NCI-H774 (cell line): ENCODE results near the gene NLGN1.

Experiments
- DNase-seq: peaks from one replicate; lab custom pipeline; 2025; lab: John Stamatoyannopoulos, UW

The NLGN1 gene

GRCh38 chr3:173719585-173719984 is 322.0 kb downstream of the NLGN1 start:
- DNase-seq, result no peak

- no peak for DNase-seq
These were observed 328.0 kb downstream of the NLGN1 start for GRCh38 chr3:173725507-173725906.

- no peak for DNase-seq
These were observed 332.8 kb downstream of the NLGN1 start for GRCh38 chr3:173730391-173730790.

- DNase-seq, result no peak
These were observed 334.7 kb downstream of the NLGN1 start for GRCh38 chr3:173732237-173732636.

- DNase-seq, result no peak
These were observed 335.6 kb downstream of the NLGN1 start for GRCh38 chr3:173733029-173733652.

GRCh38 chr3:173734473-173734872 is 336.9 kb downstream of the NLGN1 start:
- no peak for DNase-seq

GRCh38 chr3:173734895-173735294 is 337.4 kb downstream of the NLGN1 start:
- no peak for DNase-seq

GRCh38 chr3:173735841-173736240 is 338.3 kb downstream of the NLGN1 start:
- DNase-seq, result no peak

- DNase-seq, result no peak
These were observed 339.7 kb downstream of the NLGN1 start for GRCh38 chr3:173737167-173737808.

- no peak for DNase-seq
These were observed 342.2 kb downstream of the NLGN1 start for GRCh38 chr3:173739726-173740125.

GRCh38 chr3:173742491-173742890 is 344.9 kb downstream of the NLGN1 start:
- peak; percentile 11 for DNase-seq

- DNase-seq, result no peak
These were observed 345.6 kb downstream of the NLGN1 start for GRCh38 chr3:173743111-173743510.

- no peak for DNase-seq
These were observed 346.0 kb downstream of the NLGN1 start for GRCh38 chr3:173743516-173743915.

GRCh38 chr3:173744479-173744878 is 346.9 kb downstream of the NLGN1 start:
- no peak for DNase-seq

- DNase-seq, result no peak
These were observed 347.4 kb downstream of the NLGN1 start for GRCh38 chr3:173744895-173745294.

GRCh38 chr3:173745952-173746682 is 348.6 kb downstream of the NLGN1 start:
- DNase-seq, result no peak

GRCh38 chr3:173747427-173747826 is 349.9 kb downstream of the NLGN1 start:
- no peak for DNase-seq

- no peak for DNase-seq
These were observed 350.6 kb downstream of the NLGN1 start for GRCh38 chr3:173748105-173748504.

GRCh38 chr3:173750095-173750494 is 352.6 kb downstream of the NLGN1 start:
- peak; percentile 23 for DNase-seq

- no peak for DNase-seq
These were observed 353.0 kb downstream of the NLGN1 start for GRCh38 chr3:173750591-173750990.

GRCh38 chr3:173753593-173753992 is 356.0 kb downstream of the NLGN1 start:
- no peak for DNase-seq

GRCh38 chr3:173755161-173755560 is 357.6 kb downstream of the NLGN1 start:
- DNase-seq, result no peak

- DNase-seq, result no peak
These were observed 363.6 kb downstream of the NLGN1 start for GRCh38 chr3:173761161-173761560.
